ENCODE results near the gene ACTN1.
A peak's percentile ranks its signal among the peaks of the same experiment; 100 is the strongest.
"Not testable (repeated sequence)": the region's sequence is repeated elsewhere in the genome, so short reads cannot be mapped to it uniquely, and the experiment has no call there.

ACTN1 gene

DNA sequence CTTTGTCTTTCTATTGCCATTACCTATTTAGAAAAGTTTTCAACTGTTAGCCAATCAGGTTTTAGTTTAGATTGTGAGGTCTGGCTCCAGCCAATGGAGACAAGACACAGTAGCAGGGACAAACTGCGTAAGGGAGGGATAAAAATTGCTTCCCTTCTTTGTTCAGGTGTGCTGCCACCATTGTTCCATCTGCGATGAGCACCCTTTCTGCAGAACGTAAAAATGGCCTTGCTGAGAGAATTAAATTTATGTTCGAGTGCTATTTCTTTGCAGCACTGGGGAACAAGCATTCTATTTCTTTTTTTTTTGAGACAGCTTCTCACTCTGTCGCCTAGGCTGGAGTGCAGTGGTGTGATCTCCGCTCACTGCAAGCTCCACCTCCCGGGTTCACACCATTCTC, 126.6 kb downstream of the ACTN1 start:
- FAIRE-seq = not testable (repeated sequence)

- no peak for FAIRE-seq
Measured at GRCh38 chr14:68851078-68851477, 128.0 kb downstream of the ACTN1 start.

DNA sequence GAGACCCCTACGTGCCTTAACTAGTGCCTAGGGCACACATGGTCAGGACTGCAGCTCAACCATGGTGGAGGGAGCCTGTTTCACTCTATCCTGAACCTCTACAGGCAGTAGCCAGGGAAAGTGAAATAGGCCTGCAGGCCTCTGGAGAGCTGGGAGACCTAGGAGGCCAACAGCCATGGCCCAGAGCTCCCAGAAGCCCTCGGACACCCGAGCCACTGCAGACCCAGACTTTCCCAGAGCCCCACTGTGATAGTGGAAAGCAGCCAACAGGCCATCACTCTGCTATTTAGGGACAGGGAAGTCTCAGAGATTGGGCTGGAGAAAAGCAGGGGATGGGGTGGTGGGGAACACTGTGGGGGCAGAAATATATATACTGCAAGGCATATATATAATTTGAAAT, 129.7 kb downstream of the ACTN1 start:
- no peak for FAIRE-seq

- no peak for FAIRE-seq
Measured at GRCh38 chr14:68848253-68848652, 130.8 kb downstream of the ACTN1 start.

GRCh38 chr14:68847640-68848039, 131.5 kb downstream of the ACTN1 start:
- FAIRE-seq = not testable (repeated sequence)

DNA sequence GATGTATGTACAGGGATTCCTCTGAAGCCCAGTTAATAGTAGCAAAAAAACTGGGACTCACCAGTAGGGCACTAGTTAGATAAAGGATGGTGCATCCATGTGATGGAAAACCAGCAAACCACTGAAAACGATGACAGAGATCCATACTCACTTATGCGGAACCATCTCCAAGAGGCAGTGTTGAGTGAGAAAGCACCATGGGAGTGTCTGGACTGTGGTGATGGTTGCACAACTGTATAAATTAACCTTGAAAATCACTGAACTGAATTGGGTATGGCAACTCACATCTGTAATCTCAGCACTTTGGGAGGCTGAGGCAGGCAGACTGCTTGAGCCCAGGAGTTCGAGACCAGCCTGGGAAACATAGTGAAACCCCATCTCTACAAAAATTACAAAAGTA, 132.6 kb downstream of the ACTN1 start:
- FAIRE-seq = no peak

DNA sequence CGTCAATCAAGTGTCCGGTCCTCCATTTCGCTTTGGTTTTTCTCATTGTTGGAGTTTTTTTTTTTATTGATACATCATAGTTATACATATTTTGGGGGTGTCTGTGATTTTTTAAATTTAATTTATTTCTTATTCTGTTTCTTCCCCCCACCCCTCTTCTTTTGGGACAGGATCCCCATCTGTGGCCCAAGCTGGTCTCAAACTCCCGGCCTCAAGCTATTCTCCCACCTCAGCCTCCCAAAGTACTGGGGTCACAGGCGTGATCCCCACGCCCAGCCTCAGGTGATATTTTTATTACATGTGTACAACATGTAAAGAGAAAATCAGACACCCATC, 134.9 kb downstream of the ACTN1 start:
- FAIRE-seq = no peak

DNA sequence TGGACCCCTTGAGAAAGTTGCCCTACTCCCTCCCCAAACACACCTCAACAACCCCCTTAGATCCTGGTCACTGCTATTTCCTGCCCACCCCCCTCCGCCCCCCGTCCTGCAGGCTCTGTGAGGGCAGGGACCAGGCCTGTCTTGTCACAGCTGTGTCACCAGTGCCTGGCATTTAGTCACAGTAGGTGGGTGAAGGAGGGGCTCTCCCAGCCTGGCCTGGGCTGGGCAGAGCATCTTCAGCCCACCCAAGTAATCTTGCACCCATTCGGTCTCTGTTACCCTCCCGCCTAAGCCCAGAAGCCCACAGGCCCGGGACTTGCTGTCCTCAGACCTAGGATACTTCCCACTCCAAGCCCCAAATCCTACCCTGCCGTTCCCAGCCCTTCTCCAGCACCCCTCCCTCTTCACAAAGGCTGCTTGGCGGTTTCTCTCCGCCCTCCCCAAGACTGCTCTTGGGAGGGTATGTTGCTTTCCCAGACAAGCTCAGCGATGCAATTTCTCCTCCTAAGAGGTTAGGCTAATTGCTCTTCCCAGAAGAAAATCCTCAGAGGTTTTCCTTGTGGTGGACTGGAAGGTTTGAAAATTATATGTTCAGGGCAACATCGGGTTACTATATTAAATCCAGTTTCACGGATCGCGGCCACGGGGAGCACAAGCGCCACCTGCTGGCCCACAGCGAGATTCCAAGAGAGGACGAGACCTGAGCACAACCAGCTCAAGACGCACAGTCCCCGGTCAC, 135.5 kb downstream of the ACTN1 start:
- no peak for FAIRE-seq

- FAIRE-seq = no peak
Measured at GRCh38 chr14:68842298-68842697, 136.8 kb downstream of the ACTN1 start.

DNA sequence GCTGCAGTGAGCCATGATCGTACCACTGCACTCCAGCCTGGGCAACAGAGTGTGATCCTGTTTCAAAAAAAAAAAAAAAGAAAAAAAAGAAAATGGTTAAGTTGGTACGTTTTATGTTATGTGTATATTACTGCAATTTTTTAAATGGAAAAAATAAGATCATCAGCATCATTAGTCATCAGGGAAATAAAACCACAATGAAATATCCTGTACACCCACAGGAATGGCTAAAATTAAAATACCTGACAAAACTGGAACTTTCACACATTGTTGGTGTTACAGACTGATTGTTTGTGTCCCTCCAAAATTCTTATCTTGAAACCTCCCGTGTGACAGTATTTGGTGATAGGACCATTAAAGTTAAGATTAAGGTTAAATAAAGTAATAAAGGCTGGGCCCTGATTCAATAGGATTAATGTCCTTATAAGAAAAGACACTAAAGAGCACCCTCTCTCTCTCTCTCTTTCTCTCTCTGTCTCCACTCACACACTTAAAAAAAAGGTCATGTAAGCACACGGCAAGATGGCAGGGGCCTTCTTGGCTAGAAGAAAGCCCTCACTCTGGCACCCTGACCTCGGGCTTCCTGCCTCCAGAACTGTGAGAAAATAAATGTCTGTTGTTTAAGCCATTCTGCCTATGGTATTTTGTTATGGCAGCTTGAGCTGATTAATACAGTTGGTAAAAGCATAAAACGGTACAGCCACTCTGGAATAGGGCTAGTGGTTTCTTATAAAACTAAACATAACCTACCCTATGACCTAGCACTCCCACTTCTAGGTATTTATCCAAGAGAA, 137.9 kb downstream of the ACTN1 start:
- FAIRE-seq = no peak

- FAIRE-seq = peak; percentile 5
Measured at GRCh38 chr14:68840454-68840853, 138.6 kb downstream of the ACTN1 start.

- FAIRE-seq = no peak
Measured at GRCh38 chr14:68836082-68836481, 143.0 kb downstream of the ACTN1 start.

DNA sequence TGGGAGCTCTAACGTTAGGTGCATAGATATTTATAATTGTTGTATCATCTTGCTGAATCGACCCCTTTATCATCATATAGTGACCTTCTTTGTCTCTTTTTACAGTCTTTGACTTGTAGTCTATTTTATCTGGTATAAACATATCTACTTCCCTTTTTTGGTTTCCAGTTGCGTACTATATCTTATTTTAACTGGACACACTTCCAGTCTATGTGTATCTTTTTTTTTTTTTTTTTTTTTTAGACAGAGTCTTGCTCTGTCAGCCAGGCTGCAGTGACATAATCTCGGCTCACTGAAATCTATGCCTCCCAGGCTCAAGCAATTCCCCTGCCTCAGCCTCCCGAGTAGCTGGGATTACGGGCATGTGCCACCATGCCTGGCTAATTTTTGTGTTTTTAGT, 144.3 kb downstream of the ACTN1 start:
- no peak for FAIRE-seq

- FAIRE-seq = no peak
Measured at GRCh38 chr14:68828698-68829097, 150.4 kb downstream of the ACTN1 start.

- FAIRE-seq = no peak
Measured at GRCh38 chr14:68825729-68826128, 153.4 kb downstream of the ACTN1 start.

- no peak for FAIRE-seq
Measured at GRCh38 chr14:68824517-68825347, 154.4 kb downstream of the ACTN1 start.

DNA sequence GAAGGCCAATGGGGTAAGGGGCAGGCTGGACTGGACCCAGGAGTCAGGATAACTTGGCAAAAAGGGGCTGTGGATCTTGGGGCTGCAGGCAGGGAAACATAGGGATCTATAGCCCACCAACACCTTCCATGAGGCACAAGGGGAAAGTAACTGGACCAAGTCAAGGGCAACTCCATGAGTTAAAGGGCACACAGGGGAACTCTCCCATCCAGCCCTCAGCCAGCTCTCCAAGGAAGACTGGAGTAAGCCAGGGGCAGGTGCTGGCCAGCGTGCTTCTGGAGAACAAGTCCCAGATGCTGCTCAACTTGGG, 154.9 kb downstream of the ACTN1 start:
- no peak for FAIRE-seq
